Activated T-cell treated with anti-CD3 and anti-CD28 coated beads for 48 hours (primary cell): ENCODE measurements around the gene P3H2.
"Not testable (repeated sequence)": the region's sequence is repeated elsewhere in the genome, so short reads cannot be mapped to it uniquely, and the experiment has no call there.

Experiments used
- DNase-seq: peaks from one replicate; pipeline ENCODE4 v3.0.0-alpha.2; 2020; ENCODE audit warnings: low read depth

The P3H2 gene

DNA sequence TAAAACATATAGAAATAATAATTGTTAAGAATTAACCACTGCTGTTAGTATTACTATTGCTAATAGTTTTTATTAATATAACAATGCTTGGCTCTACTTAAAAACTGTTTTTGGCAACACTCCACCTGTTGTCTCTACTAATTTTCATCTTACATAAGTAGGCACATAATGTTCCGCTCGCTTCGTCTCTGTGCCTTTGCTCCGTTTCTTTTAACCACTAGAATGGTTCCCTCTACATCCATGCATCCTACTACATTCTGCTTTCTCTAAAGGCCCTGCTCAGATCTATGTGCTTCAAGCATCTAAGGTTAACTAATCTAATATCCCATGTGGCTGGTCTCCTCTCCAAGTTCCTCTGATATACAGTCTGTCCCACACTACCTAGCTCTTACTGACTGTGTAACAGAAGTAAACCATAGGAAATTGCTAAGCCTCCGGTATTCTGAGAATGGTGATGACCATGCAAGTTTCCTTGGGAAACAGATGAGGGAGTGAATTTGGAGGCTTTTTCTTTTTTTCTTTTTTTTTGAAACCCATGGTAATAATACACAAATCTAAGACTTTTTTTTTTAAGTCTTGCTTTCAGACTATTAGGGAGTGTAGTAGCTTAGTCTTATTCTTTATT is 138.3 kb downstream of the P3H2 start:
- no peak for DNase-seq

DNA sequence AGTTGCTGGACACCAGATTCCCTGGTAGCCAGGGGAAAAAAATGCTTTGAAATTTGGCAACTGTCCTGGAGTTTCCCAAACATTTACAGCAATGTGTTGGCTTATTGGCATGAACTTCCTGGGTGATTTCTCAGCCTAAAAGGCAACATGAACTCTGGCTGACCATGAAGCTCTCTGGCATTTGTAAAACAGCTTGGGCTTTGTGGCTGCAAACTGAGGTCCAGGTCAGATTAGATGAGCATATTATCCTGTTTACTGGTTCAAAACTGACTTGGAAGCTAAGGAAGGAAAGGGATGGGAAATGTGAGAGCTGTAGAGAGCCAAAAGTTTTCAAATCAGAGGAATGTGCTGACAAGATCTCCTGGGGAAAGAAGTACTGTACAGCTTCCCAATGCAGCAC is 139.0 kb downstream of the P3H2 start:
- DNase-seq = no peak

DNA sequence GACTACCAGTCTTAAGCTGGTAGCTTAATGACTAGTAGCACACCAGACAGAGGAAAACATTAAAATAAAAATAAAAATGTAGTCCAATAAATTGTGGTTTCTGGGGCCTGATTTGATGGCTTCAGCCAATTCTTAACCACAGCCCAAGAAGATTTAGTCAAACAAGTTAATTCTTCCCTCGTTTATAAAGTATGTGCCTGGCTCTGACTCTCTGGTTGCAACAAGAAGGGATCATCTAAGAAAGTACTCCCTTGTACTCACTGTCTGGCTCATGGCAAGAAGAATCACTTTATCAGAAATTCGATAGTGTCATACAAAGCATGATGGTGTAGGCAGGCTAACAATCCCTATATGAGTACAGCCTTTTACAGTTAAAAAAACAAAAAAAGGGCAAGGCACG is 141.9 kb downstream of the P3H2 start:
- DNase-seq = no peak

DNA sequence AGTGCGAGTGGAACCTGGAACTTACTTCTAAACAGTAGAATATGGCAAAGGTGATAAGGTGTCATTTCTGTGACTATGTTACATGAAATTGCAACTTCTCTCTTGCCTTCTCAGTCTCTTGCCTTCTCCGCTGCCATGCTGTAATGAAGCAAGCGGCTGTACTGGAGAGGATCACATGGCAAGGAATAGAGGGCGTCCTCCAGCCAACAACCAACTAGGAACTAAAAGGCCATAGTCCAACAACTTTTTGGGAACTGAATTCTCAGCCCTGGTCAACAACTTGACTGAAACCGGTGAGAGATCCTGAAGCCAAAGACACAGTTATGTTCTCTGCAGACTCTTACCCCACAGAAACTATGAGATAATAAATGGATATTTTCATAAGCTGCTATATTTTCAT is 143.5 kb downstream of the P3H2 start:
- no peak for DNase-seq

DNA sequence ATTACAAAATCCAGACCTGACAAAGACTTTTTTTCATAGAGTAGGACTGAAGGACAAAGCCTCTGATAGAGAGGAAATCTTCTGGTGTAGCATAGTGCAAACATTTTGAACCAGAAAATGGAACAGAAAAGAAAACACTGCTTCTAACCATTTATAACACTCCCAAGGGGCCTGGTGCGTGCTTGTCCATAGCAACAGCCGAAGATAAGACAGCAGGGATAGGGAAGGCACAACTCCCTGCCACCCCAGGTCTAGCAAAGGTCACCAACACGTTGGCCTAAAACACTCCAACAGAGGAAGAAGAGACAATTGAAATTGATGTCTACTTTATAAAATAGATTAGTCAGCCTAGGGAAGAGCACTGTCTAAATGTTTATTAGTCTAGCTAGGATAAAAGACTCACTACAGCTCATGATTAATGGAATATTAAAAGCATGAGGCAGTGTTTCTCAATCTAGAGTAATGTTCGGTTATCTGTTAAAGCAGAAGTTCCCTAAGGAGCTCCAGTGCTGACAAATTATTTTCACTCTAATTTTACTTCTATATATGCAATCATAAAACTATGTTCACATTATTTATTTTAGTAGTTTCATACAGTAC is 145.2 kb downstream of the P3H2 start:
- DNase-seq = no peak

DNA sequence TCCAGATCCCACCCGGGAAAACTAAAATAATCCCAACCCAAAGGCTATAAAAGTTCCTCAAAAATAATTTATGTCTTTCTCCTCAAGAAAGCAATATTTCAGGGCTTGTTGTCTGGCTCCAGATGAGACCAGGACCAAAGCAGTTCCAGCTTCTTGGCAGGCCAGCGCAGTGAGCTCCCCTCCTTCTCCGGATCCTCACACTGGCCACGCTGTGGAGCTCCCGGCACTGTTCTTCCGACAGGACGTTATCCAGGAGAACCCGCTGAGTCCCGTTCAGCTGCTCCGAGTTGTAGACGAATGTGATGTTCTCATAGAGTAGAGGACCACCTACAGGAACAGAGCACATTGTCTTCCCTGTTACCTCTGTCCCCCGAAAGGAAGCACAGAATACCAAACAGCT is 146.3 kb downstream of the P3H2 start:
- no peak for DNase-seq

DNA sequence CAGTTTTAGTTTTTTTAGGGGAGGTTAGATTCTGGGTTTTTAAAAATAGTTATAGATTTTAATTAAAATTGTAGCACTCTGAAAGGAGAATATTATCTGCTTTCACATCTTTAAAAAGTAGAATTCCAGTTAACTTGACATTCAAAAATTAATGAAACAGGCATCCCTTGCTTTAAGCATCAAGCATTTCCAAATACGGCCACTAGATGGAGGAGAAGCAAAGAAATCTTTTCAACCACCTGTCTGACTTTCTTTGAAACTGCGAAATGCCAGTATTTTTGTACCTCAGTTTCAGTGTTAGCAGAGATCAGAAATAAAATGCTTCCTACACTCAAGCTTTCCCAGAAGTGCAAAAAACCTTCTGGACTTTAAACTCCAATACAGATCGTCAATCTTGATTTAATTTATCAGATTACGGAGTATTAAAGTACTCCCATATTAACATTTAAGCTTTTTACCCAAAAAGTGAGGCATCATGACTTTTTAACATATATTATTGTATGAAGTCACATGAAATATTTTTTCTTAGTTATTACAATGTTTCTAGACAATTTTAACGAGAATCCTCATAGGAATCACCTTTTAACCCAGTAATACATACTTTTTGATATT is 153.3 kb downstream of the P3H2 start:
- no peak for DNase-seq

DNA sequence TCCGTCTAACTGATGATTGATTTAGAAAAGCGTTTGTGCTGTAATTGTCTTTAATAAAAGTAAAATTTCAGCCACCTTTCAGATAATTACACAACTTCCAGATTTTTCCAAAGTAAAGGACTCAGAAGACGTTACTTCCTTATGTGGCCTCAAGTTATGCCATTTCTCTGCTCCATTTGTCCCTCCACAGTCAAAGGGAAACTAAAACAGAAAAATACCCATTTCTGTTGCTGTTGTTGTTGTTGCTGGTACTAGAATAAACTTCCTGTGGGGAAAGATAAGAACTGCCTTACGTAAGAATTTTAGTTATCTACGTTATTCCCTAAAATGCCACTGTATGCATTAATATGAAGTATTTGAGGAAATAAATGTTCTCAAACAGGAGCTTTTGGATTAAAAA is 153.9 kb downstream of the P3H2 start:
- DNase-seq = no peak

DNA sequence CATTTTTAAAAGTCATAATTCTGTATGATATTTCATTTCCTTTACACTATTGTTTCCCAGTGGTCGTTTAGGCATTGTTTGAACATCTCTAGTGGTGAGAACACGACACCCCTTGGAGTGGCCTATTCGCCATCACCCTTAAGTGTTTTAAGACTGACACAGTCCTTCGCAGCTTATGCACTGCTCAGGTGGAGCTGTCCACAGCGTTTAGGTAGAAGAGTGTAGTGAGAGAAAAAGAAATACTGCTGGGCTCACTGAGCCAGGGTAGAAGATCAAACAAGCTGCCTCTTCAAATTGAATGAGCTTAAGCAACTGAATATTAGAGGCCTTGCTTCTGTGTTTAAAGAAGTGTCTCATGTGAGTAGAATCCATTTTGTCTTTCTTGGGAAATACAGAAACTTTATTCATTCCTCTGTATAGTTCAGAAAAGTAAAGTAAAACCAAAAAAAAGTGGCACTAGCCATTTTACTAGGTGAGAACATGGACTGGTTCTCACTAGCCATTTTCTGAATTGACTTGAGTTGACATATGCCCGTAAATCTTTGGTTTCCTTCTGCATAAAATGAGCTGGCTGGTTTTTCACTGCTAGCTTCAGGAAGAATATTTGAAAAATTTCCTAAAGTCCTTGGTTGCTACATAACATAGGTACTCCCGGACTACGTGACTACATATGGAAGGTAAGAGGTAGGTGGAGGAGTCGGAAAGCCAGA is 155.9 kb downstream of the P3H2 start:
- no peak for DNase-seq

DNA sequence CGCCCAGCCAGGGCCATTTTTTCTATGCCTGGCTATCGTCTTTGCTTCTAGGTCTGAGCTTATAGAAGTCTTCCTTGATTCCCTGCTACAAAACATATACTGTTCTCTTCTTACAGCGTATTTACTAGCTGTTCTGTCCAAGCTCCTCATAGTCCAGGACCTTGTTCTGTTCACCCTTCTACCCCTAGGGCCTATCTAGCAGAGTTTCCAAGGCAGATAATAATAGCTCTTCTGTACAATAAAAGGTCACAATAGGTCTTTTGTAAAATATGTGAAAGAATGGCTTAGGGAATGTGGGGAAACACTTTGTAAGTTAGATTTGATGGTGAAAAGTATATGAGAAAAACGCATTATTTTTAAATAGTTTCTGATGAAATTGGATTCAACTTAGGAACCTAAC is 158.2 kb downstream of the P3H2 start:
- DNase-seq = no peak

DNA sequence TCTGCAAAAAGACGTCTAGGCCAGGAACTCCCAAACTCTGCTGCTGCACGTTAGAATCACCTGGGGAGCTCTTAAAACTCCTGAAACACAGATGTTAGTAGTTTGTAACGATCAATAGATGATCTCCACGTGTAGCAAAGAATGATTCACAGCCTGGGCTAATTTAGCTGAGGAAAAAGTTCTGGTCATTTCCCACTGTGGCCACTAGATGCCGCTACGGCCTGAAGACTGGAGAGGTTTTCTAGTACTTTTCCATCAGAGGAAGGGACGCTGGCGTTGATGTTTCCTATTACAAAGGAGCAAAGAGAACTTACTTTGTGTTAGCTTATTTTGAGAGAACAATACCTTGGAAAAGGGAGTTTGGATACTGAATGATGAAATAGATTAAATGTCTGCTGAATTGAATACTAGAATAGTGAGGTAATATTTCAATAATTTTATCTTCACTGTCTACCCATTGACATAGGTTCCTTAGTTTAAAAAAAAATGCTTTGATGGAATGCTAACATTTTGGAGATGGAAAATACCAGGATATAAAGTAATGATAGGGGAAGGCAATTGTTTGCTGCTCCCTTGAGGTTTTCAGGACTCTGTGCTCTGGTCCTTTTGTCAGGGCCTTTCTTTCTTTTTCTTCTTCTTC is 159.1 kb downstream of the P3H2 start:
- peak; percentile 68 for DNase-seq

DNA sequence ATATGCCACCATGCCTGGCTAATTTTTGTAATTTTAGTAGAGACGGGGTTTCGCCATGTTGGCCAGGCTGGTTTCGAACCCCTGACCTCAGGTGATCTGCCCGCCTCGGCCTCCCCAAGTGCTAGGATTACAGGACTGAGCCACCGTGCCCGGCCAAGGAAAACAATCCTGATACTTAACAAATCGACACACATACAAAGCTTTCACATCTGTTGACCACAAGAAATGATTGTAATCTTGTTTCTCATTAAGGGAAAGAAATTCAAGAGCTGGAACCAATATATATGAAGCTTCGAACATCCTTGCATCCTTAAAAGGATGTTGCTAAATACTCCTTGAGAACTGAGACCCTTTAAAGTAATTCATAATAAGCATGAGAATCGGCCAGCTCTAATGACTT is 159.6 kb downstream of the P3H2 start:
- not testable (repeated sequence) for DNase-seq

DNA sequence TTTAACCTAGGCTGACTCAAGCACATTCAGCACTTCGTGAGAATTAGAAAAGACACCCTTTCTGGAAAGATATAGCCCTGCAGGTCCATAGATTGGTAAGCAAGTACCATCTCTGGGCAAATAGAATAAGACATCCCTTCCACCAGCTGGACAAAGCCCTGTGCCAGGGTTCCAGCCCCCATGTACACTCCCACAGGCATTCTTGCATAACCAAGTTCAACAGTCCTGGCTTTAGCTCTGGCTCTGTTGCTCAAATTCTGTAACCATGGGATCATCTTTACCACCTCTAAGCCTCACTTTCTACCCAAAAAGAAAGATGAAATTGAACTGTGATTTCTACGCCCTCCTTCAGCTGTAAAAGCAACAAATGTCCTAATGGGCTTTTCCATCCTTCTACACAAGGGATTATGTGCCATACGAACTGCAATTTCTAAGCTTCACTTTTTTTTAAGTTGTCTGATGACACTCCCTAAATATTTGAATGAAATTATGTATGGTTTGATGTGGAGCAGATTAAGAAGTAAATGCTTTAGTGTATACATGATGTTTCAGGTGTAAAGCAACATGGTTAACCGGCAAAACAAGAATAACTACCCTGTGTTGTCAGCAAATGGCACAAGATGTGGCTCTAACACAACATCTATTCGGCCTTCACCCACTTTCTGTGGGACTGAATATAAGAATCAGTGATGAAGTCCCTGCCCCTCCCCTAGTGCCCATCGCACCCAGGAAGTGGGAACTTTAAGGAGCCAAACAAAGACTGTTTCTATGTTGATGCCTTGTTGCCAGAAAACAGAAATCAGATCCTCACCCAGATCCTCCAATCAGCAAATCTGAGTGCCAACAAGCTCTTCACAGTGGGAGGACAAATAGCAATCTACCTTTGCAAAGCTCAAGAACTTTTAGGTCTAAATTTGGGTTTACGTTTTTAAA is 165.7 kb downstream of the P3H2 start:
- no peak for DNase-seq

DNA sequence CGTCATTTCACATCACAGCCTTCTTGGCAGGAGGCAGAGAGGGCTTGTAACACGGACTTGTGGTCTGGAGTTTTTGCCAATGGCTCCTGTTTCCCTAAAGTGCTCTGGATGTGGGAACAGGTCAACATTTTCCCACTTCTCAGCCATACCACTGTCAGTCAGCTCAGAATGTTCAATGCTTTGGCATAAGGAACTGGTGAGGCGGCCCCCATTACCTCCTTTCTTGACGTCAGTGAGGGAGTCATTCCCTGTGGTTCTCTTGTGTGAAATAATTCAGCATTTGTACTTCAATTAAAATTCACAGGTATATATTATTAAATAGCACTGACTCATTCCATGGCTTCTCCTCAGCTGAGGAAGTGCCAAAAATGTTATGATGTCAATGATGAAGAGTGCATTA is 167.1 kb downstream of the P3H2 start:
- no peak for DNase-seq

DNA sequence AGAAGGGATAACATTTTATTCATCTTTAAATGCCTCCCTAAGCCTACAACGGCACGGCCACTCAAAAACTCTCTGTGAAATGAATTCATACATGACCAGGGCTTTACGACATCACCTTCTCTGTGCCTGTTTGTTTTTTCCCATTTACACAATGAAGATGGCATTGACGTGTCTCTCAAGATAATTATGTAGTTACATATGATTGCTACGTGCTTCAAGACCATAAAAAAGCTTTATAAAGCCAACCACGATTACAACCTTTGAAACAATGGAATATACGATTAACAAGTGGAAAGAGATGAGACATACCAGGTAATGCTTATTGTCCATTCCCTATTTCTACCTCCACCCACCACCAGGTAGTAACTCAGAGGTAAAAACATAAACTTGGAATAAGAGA is 168.4 kb downstream of the P3H2 start:
- no peak for DNase-seq

DNA sequence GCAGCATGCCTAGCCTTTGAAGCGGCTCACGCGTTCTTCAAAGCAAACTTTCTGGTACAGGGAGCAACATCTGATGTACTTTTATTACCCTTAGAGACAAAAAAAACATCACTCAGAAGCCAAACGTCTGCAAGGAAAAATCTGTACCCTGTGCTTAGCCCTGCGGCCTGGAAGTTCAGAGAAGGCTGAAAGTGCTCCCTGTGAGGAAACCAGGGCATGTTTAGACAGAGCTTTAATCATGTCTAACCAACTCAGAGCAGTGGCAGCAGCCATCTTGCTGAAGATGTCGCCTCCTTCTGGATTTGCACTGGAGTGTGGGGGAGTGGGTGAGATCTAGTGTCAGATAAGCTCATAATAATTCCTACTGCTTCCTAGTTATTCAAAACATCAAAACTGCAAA is 170.4 kb downstream of the P3H2 start:
- no peak for DNase-seq

DNA sequence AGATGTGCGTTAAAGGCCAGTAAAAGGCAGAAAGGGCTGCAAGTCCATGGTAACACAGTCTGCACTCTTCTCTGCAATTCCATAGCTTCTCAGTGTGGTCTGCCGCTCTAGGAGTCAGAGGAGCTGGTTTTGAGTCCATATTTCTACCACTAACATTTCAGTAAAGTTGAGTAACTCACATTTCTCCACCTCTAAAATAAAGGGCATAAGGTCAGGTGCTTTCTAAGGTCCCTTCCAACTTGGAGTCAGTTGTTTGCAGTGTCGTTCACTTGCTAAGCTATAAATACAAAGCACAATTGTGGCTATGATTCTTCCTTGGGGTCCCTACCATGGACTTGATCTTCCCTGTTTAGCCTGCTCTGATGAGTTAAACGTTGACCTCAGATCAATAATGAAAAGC is 171.1 kb downstream of the P3H2 start:
- DNase-seq = no peak

DNA sequence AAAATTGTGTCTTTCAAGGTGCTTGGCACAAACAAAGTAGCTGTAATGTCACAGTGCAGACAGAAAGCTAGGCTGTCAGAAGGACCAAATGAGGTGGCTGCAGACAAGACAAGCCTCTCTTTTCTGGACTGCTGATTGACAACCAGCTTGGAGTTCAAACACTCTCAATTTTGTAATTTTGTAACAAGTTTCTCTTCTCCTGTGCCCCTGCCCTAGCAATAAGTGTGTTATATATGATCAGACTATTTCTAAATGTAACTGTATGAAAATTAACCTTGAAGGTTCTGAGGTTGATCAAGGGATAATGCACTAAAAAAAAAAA is 172.0 kb downstream of the P3H2 start:
- DNase-seq = no peak

DNA sequence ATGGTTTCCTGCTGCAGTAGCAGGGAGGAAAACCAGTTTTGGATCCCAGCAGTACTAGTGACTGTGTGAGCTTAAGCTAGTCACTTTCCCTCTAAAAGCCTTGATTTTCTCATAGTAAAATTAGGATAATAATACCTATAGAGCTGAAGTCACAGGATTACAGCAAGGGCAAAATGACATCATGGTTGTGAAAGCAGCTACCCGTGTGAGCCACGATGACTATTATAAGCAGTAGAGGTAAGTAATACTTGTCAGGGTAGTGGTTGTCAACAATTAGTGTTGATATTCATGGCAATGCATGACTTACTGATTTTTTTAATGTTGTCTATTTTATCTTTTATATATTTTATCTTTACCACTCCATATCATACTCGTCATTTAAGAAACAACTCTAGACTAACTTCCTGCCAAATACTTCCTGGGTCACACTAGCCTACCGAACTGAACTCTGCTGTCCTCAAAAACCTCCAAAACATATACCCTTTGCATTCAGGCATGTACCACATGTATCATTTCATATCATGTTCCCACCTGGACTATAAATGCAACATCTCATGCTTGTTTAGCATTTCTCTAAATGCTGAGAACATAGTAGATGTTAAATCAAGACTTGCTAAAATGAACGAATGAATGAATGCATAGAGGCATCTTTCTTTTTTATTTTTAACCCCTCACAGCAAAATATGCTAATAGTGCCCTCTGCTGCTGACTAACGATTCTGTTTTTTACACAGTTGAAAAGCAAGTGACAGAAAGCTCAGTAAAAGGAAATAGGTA is 172.6 kb downstream of the P3H2 start:
- no peak for DNase-seq

DNA sequence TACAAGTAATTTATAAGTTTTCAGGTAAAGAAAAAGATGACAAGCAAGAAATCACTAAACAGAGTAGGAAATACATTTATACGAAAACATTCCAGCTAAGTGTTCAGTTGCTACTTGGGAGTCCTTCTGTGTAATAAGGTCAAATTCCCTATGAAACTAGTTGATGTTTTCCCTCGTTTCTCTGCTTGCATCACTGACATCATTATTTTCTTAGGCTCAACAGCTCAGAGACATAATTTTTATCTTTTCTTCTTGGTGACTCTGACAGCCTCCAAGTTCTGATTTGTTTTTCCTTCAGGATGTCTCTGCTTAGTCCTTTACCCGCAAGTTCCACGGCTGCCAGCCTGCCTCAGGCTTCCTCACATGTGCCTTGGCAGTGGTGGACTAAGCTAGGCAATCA is 173.6 kb downstream of the P3H2 start:
- no peak for DNase-seq
